Measurements from ENCODE around the gene RBMX.
A peak's percentile ranks its signal among the peaks of the same experiment; 100 is the strongest.

The RBMX gene

GRCh38 chrX:136828830-136829229, 51.7 kb downstream of the RBMX start:
- no peak for DNase-seq

DNA sequence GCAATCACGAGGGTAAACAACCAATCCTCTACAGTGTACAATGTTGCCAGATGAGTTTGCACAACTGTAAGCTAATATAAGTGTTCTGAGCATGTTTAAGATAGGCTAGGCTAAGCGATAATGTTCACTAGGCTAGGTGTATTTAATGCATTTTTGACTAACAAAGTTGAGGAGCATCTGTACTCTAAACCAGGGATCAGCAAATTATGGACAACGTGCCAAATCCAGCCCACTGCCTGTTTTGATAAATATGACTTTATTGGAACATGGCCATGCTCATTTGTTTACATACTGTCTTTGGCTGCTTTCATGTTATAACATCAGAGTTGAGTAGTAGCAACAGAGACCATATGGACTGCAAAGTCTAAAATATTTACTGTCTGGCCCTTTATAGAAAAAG, 53.5 kb downstream of the RBMX start:
- DNase-seq, result peak; percentile 35

DNA sequence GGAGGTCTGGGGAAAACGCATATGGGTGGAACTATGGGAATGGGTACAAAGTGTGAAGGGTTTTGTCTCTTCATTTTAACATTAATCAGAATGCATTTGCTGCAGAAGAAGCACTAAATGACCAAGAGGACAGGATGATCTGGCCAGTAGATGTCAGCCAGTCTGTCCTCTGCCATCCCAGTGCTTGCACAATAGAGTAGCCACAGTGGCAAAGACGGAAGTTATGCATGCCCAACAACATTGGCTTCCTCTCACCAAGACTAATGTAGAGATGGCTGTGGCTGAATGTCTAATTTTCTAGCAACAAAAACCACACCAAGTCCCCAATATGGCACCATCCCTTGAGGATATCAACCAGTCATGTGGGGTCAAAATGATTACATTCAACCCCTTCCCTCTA, 54.8 kb downstream of the RBMX start:
- DNase-seq, result no peak

Measured in NCI-H446 treated with DMSO at 0.1 percent for 48 hours (cell line).